ENCODE measurements around the gene FAM83G.
"Not testable (repeated sequence)": the region's sequence is repeated elsewhere in the genome, so short reads cannot be mapped to it uniquely, and the experiment has no call there.

The FAM83G gene, protein sequence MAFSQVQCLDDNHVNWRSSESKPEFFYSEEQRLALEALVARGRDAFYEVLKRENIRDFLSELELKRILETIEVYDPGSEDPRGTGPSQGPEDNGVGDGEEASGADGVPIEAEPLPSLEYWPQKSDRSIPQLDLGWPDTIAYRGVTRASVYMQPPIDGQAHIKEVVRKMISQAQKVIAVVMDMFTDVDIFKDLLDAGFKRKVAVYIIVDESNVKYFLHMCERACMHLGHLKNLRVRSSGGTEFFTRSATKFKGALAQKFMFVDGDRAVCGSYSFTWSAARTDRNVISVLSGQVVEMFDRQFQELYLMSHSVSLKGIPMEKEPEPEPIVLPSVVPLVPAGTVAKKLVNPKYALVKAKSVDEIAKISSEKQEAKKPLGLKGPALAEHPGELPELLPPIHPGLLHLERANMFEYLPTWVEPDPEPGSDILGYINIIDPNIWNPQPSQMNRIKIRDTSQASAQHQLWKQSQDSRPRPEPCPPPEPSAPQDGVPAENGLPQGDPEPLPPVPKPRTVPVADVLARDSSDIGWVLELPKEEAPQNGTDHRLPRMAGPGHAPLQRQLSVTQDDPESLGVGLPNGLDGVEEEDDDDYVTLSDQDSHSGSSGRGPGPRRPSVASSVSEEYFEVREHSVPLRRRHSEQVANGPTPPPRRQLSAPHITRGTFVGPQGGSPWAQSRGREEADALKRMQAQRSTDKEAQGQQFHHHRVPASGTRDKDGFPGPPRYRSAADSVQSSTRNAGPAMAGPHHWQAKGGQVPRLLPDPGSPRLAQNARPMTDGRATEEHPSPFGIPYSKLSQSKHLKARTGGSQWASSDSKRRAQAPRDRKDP

GRCh38 chr17:19004421-19005136 is at the start of gene FAM83G:
FAM83G (minus strand) TSS chr17:19004764; CDS start chr17:19004041, 723 bp downstream.
- no peak for DNase-seq

DNA sequence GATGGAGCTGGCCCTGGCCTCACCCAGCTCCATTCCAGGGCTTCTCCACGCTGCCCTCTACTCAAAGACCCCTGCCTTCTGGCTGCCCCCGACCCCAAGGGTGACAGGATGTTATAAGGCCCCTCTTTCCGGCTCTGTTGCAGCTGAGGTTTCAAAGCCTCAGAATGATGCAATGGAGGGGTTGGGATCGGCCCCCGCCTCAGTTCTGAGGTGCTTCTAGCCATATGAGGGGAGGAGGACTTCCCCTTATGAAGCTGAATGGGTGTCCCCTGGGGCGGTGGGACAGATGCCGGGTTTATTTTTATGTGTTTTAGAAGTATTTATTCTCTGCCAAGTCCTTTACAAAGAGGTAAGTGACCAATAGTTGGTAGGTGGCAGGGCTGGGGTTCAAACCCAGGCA is 44.3 kb upstream of the FAM83G start:
- DNase-seq, result not testable (repeated sequence)

GRCh38 chr17:19047510-19047909 is 42.9 kb upstream of the FAM83G start:
- DNase-seq, result not testable (repeated sequence)

DNA sequence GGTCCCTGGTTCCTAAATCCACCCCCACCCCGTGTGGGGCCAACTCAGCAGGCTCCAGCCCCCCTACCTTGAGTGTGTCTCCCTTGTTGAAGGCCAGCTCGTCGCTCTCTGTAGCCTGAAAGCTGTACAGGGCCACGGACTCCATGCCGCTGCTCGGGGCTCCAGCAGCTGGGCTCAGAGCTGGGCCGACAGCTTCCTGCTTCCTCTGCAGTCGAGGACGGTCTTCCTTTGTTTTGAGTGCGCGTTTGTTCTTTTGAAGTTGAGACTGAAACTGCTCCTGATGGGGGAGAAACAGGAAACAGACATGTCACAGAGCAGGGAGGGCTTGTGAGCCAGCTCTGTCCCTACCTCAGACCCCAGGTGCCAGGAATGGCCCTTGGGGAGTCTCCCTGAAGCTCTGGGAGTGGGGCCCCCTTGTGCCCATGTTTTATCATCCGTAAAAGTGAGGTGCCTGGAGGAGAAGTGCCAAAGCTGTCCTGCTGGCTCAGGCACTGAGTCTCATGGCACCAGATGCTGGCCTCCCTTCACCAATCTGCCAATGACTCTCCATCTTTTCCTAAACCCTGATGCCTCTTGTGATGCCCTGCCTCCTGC is 42.3 kb upstream of the FAM83G start, which contains the start of gene GRAP:
TSS of gene GRAP (minus strand) at position 176 of the 594 bp plus-strand sequence. CDS start at position 145, 31 bp downstream.
- not testable (repeated sequence) for DNase-seq

DNA sequence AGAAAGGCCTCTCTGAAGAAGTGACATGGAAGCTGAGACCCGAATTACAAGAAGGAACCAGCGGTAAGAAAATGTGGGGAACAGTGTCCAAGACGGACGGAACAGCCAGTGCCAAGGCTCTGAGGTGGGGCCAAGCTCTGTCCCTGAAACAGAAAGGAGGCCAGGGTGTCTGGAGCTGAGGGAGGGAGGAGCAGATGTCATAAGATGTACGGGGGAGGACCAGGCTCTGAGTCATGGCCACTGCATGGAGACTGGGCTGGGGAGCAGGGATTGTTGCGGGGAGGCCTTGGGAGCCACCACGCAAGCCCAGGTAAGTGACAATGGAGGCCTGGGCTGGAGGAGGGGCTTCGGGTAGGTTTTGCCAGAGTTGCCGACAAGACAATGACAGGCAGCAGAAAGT is 40.1 kb upstream of the FAM83G start:
- DNase-seq, result not testable (repeated sequence)

DNA sequence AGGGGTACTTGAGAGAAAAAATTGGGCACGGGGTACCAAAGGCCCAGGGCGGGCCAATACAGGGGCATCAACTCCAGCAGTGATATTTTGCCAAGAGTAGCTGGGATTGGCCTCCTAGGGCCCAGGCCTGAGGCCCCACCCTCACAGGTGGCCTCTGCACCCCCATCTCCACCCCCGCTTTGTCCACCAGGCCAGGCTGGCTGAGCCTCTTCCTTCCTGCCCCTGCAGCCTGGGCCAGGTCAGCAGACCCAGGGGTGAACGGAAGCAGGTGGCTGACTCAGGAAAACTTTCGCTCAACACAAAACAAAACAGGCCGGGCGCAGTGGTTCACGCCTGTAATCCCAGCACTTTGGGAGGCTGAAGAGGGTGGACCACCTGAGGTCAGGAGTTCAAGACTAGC is 38.5 kb upstream of the FAM83G start:
- DNase-seq, result not testable (repeated sequence)

DNA sequence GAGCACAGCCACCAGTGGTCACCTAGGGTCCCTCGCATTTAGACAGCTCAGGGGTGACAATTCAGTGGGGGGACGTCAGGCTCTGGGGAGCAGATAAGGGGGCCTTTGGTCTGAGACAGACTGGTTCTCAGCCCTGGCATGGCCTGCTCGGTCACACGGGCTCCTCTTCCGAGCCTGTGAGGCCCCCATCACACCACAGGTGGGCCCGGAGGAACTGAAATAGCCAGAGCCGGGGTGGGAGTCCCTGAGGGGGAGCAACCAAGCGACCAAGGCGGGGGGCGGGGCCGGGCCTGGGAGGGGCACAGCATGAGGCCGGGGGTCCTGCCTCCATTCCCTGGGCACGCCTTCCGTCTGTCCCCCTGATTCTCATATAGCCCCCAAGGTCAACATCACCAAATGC is 37.8 kb upstream of the FAM83G start:
- not testable (repeated sequence) for DNase-seq

DNA sequence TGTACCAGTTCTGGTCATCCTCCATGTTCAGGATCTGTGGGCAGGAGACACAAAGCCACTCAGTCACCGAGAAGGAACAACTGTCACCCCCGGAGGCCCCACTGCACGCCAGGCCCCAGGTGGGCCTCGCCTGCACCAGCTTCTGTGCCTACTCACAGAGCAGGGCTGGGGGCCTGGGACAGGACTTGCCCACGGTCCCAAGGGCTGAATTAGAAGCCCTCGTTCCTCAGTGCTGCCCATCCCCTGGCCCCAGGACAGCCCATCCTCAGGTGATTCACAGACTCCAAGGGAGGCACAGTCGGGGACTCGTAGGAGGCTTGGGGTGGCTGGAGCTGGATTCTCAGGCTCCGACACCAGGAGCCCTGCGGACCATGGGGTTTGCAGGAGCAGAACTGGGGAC is 37.3 kb upstream of the FAM83G start:
- DNase-seq, result not testable (repeated sequence)

GRCh38 chr17:19040350-19040749 is 35.8 kb upstream of the FAM83G start:
- DNase-seq, result not testable (repeated sequence)

DNA sequence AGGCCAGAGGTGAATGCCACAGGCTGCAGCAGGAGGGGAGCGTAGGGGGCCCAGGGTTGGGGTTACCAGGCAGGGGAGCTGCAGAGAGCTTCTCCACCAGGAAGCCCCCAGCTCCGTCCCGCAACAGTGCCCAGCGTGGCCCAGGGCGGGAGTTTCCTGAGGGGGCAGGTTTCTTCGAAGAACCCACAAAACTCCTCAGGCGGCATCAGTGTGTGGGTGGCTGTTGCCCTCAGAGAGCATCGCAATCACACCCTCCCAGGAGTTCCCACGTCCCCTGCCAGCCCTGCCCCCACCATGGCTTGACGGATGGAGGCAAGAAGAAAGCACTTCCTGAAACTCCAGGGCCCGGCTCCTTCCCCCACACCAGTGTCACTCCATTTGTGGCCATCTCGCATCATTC is 34.2 kb upstream of the FAM83G start:
- not testable (repeated sequence) for DNase-seq

DNA sequence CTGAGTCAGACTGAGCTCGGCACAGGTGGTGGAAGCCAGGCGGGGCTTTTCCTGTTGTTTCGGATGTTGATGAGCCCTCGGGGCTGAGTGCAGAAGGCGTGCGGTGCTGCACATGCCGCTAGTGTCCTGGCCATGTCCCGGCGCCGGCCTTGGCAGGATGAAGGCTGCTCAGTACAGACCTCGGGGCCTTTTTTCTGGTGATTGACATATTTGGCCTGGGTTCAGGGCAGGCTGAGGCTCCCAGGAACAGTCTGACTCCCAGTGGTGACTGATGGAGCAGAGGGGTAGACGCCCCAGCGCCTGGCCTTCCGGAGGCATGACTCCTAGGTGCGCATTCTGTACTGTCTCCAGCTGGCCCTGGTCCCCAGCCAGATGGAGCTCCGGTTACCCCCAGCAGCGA is 33.4 kb upstream of the FAM83G start:
- not testable (repeated sequence) for DNase-seq

DNA sequence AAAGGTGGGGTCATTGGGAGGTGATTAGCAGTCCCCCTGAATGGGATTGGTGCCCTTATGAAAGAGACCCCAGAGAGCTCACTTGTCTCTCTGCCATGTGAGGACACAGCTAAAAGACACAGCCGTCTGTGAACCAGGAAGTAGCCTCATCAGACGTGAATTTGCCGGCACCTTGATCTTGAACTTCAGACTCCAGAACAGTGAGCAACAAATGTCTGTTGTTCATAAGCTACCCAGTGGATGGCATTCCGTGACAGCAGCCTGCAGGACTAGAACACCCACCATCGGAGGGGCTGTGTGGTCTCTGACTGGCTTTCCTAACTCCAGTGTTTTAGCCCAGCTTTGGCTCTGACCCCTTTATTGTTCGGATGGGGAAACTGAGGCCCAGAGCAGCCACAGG is 33.0 kb upstream of the FAM83G start:
- DNase-seq, result not testable (repeated sequence)

- not testable (repeated sequence) for DNase-seq
Measured at GRCh38 chr17:19036186-19036585, 31.6 kb upstream of the FAM83G start.

DNA sequence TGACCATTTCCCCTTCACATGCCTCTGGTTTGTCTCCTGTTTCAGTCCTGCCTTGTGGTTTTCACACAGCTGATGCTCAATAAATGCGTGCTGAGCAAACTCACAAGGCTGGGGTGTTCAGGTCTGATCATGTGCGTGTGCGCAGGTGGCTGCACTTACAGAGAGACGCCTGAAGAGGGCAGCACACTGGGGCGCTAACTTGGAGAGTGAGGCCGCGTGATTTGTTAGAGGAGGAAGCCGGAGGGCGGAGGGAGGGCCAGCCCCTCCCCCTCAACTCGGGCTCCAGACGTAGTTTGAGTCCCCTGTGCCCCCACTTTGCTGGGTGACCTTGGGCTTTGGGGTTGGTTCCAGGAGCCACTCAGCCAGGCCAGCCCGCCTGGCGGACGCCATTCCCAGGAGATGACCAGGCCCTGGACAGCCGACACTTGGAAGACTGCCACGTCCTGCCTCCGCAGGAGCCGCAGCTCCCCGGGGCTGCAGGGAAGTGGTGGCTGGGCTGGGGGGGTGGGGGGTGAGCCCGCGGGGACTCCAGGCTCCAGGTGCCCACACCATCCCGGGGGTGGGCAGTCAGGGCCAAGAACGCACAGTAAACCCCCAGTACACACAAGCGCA is 27.9 kb upstream of the FAM83G start:
- DNase-seq, result not testable (repeated sequence)

- not testable (repeated sequence) for DNase-seq
Measured at GRCh38 chr17:19031729-19032128, 27.2 kb upstream of the FAM83G start.

GRCh38 chr17:19030771-19031449 is 26.3 kb upstream of the FAM83G start:
- not testable (repeated sequence) for DNase-seq

DNA sequence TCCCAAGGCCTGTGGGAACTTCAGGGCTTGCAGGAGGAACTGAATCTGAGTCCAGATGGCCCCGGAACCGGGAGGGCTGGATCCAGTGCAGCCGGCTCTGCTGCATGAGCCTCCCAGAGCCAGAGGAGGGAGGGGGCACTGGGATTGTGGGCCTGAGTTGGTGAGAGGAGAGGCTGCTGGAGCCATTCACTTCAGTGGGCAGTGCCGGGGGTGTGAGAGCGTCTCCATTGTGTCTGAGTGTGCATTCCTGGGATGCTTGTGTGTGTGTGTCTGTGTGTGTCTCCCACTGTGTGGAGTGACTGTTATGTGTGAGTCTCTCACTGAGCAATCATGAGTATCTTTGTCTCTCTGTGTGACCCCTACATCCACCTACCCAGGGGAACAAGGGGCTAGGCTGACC is 25.2 kb upstream of the FAM83G start:
- DNase-seq, result not testable (repeated sequence)

DNA sequence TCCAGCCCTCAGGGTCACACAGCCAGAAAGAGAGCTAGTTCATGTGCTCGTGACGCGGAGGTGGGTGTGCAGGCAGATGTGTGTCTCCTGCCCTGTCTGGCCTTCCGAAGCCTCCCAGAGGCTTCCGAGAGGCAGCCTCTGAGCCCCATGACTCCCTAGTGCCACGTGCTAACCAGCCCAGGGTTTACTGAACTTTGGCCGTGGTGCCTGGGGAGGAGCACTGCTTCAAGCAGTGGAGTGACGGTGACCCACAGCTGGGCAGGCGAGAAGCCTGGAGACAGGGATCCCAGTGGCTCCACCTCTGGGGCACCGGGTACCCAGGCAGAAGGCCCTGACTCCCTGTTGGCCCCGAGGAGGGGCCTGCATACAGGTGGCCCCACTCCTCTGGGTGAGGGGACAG is 24.1 kb upstream of the FAM83G start:
- not testable (repeated sequence) for DNase-seq

DNA sequence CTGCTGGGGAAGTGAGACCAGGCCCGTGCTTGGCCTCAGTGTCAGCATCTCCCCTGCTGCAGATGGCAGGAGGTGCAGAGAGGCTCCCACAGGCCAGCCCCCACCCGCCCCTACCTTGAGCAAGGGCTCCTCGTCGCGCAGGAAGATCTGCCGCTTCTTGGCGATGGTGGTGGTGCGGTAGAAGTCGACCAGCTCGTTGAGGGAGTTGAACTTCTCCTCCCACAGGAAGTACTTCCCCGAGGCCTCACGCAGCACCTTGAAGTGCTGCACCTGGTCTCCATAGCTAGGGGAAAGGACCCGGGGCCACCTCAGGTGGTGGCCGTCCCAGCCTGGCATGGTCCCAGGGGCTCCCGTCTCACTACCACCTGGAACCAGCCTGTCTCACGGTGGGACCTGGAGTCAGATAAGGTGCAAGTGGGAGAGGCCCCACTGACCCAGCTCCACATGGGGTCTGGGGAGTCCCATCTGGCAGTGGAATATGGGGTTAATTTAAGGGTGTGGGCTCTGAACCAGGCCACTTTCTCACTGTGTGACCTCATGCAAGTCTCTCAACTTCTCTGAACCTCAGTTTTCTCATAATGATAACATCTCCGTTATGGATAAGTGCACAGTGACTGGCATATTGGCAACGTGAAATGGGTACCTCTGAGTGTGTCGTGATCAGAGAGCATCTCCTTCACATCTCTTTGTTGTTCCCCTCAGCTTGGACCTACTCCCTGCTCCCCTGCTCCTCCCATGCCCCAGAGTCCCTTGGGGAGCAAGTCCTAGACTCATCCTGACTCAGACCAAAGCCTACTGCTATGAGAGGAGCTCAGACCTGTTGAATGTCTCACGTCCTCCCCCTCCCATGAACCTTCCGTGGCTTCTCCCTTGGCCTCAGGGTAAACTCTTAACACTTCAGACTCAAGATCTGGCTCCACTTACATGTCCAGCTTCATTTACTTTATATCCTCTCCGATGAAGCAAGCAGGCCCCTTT is 19.8 kb upstream of the FAM83G start:
- DNase-seq, result no peak

Measured in NCI-H2029 treated with DMSO at 0.1 percent for 48 hours (cell line).